ENCODE data around the gene RAD50.

- TF ChIP-seq POLR2A (IDR thresholded peaks at IDR 0.05; ENCODE audit: extremely low read depth, insufficient read length) (no peak), MAX (IDR thresholded peaks at IDR 0.05; ENCODE audit: low read depth, low read length) (no peak), MYC (IDR thresholded peaks at IDR 0.05; ENCODE audit: low read depth, low read length) (no peak)
- TF ChIP-seq, protein P1, sequence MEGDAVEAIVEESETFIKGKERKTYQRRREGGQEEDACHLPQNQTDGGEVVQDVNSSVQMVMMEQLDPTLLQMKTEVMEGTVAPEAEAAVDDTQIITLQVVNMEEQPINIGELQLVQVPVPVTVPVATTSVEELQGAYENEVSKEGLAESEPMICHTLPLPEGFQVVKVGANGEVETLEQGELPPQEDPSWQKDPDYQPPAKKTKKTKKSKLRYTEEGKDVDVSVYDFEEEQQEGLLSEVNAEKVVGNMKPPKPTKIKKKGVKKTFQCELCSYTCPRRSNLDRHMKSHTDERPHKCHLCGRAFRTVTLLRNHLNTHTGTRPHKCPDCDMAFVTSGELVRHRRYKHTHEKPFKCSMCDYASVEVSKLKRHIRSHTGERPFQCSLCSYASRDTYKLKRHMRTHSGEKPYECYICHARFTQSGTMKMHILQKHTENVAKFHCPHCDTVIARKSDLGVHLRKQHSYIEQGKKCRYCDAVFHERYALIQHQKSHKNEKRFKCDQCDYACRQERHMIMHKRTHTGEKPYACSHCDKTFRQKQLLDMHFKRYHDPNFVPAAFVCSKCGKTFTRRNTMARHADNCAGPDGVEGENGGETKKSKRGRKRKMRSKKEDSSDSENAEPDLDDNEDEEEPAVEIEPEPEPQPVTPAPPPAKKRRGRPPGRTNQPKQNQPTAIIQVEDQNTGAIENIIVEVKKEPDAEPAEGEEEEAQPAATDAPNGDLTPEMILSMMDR (IDR thresholded peaks at IDR 0.05; ENCODE audit: low read depth, low read length), result no peak
Measured at GRCh38 chr5:132673488-132673887, 116.7 kb downstream of the RAD50 start.

All from NB4 (cell line).